CMK (cell line): ENCODE measurements around the gene MAFF.

Source experiments
- DNase-seq: peaks from one replicate; pipeline ENCODE4 v3.0.0-alpha.2; 2010; ENCODE audit warnings: low read depth

MAFF gene

GRCh38 chr22:38203855-38204514 is 2.2 kb downstream of the MAFF start:
- no peak for DNase-seq

DNA sequence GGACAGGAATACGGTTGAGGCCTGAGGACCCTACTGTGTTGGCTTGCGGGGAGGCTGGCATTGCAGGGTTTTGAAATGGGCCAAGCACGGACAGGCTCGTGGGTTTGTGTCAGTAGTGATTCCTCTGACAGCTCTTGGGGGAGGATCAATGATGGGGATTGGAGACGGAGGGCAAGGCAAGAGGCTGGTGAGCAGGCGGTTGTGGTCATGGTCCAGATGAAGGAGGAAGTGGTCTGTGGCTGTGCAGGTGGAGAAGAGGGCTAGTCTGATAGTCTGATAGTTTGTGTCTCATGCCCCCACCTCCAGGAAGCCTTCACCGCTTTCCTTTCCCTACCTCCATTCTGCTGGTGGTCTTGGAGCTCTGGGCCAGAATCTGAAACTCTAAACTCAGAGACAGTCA is 3.0 kb downstream of the MAFF start:
- no peak for DNase-seq

DNA sequence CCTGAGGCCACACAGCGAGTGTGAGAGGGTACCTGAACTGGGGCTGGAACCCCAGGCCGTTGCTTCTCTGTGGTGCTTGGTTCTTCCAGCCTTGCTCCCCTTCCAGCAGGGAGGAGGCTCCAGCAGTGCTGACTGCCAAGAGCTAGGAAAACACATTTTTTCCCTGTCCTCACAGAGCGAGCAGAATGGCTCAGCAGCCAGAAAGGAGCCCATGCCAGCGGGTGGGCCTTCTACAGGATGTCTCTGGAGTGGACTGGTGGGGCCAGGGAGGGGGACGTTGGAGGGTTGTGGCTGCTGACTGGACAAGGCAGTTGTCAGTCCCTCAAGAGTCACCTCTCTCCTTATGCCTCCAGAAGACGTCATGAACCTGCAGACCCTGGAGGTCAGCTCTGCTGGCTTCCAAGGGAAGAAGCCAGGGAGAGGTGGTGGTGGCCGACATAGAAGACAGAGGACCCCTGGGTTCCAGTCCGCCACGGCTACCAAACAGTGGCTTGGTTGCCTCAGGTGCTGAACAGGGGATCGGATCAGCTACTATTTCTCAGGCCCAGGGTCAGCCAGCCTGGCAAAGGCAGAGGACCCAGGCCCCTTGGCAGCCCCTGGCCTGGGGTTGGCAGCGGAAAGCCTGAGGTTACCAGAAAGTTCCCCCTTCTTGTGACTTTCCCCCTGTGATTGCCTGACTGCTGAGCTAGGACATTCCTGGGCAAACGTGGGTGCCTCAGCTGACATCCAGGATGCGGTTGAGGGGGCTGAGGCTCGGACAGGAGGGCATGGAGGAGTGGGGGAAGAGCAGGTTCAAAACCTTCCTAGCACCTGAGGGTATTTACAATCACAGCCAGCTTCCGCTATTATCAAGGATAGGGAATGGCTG is 3.7 kb downstream of the MAFF start:
- no peak for DNase-seq

DNA sequence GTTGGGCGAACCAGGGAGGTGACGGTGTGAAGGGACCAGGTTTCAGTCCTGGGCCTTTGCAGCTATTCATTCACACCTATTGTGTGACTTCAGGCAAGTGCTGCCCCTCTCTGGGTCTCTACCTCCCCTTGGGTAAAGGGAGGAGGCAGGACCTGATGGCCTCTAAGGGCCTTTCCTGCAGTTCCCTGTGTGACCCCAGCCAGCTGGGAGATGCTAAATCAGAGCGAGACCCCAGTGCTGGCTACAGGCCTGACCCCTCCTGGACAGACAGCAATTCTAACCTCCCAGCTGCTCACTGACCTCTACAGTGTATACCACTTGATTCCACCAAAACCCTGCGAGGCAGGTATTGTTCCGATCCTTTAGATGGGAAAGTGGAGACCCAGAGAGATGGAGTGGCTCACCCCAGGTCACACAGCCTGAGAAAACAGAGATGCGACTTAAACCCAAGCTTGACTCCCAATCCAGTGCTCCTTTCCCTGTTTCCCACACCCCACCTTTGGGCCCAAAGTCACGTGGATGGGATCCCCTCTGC is 6.2 kb downstream of the MAFF start:
- DNase-seq, result no peak

DNA sequence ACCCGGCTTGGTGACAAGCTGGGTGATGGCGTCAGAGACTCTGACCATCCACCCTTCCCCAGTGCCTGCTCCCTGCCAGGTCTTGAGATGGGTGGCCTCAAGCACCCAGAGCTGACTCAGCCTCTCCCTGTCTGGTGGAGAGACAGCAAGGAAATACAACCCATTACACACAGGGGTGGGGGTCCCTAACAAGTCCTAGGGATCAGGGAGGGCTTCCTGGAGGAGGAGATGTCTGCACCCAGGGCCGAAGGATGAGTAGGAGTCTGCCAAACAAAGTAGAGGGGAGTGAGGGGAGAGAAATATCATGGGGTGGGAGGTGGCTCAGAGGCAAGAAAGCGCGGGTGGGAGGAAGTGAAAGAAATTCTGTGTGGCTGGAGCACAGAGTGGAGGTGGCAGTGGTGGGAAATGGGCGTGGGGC is 6.8 kb downstream of the MAFF start:
- DNase-seq, result no peak

GRCh38 chr22:38211556-38211955 is 9.8 kb downstream of the MAFF start:
- no peak for DNase-seq

- DNase-seq, result no peak
Measured at GRCh38 chr22:38212442-38212841, 10.6 kb downstream of the MAFF start.

DNA sequence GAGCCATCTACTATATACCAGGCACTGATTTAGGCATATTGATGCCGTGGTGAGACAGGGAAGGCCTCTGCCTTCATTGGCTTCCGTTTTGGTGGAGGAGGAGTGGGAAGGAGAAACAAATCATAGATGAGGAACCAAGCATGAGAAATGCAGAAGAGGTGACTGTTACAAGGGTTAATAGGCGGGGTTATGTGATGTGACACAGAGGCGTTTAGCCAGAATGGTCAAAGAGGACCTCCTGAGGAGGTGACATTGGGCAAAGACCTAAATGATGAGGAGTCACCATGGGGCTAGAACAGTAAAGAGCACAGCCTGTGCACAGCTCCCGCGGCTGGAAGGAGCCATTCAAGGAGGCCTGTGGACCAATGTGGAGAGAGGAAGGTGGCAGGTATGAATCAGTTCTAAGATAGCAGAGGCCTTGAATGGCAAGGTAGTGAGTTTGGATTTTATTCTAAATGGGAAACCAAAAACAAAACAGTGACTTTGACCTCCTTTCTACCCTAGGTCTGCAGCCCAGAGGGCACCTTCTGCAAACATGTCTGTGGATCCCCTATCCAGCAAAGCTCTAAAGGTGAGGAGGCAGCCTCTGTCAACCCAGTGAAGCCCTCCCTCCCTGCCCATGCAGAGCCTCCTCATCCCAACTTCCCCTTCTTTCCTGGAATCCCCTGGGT is 11.7 kb downstream of the MAFF start:
- no peak for DNase-seq

GRCh38 chr22:38213990-38214301 is 12.2 kb downstream of the MAFF start:
- DNase-seq, result no peak

- no peak for DNase-seq
Measured at GRCh38 chr22:38214302-38215056, 12.7 kb downstream of the MAFF start.

GRCh38 chr22:38215156-38216038 is 13.6 kb downstream of the MAFF start:
- no peak for DNase-seq

- no peak for DNase-seq
Measured at GRCh38 chr22:38218661-38219622, 17.1 kb downstream of the MAFF start.

DNA sequence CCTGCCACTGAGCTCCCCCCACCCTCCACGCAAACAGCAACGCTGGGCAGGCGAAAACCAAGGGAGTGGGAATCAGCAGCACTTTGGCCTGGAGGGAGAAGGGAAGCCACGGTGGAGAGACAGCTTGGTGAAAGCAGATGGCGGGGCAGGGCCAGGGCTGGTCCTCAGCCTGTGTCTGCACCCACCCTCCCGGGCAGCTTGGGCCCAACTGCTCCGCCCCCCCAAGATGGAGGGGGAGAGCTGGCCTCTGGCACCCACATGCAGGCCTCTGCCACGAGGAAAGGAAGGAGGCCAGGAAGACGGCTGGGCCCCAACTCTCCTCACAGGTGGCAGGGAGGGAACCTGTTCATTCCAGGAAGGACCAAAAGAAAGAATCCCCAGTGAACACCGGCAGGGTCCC is 17.8 kb downstream of the MAFF start:
- DNase-seq, result no peak

GRCh38 chr22:38220163-38220562 is 18.4 kb downstream of the MAFF start:
- DNase-seq, result no peak

GRCh38 chr22:38220653-38221386 is 19.0 kb downstream of the MAFF start:
- DNase-seq, result no peak

DNA sequence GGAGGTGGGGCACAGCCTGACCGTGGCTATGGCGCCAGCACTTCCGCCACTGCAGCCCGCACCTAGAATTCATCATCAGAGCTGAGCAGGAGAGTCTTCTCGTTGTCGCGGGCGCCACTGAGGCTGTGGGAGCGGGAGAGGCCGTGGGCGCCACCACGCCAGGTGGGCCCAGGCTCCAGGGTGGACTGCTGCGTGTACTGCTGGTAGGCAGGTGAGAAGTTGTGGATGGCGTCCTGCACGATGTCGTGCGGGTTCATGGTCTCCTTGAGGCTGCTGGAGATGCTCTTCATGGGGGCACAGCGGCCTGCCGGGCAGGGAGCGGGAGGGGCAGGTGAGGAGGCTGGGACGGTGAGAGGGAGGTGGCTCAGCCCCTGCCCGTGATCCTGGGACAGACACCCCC is 19.6 kb downstream of the MAFF start:
- no peak for DNase-seq

DNA sequence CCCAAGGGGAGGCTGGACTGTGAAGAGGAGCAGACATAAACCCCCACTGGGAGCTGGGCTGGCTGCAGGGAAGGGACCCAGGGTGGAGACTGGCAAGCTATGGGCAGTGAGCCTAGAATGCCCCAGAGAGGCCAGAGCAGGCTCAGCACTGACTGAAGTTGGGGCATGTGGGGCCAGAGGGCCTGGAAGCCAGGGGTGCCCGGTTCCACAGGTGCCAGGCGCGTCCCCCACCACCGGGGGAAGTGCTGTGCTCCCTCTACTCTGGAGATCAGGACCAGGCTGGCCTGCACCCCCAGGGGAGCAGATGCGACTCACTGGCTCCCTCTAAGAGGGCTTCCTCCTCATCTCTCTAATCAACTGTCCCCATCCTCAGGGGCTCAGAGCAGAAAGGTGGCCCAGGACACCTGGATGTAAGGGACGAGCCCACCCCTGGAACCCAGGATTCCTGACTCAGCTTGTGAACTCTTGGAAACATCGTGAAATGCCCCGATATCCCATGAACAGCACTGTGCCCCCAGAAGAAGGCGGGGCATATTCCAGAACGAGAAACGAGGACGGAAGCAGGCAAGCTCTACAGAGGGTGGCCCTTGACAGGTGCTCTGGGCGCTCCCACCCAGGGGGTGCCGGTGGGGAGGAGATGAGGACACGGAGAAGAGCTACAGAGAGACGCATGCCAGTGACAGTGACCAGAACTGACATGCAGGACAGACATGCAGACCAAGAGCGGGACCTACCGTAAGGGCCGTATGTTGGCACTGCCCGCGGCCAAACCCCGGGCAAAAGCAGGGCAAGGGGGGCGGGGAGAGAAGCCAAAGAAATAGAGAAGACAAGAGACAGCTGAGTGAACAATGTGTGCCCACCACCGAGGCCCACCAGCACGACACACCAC is 20.4 kb downstream of the MAFF start:
- no peak for DNase-seq

DNA sequence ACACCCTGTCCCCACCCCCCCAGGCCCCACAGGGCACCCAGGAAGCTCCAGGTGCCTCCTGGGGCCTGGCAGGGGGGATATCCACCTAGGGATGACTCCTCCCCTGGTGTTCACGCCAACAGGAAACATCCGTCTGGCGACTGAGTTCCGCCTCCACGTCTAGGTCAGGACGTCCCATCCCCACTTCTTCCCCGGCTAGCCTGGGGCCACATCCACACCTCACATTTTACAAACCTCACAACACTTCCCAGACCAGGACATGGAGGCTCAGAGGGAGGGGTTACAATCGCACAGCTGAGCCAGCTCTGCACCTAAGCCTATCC is 21.0 kb downstream of the MAFF start:
- no peak for DNase-seq
